ENCODE results near the gene OGG1. TPM values are rescaled to one million over a fixed set of nuclear protein-coding genes. Genes with fewer than 3 reads are reported as not detected.

OGG1 gene
- total and polyA plus RNA-seq, 9 of the 15 experiments (the other 6 are each of a cell fraction or from before 2014, with no cell fraction given): 6.6 to 33.0 (median 24.4) TPM

- TF ChIP-seq ZBTB7A (IDR thresholded peaks at IDR 0.05; ENCODE audit: borderline replicate concordance, control insufficient read depth, low read depth, low read length) (peak; percentile 60; the same call in 1 of the 2 replicates), SIN3B (IDR thresholded peaks at IDR 0.05; ENCODE audit: low read depth) (peak; percentile 96), REST (IDR thresholded peaks at IDR 0.05; ENCODE audit: borderline replicate concordance) (no peak), REST (CRISPR knock-in tag; IDR thresholded peaks at IDR 0.05; ENCODE audit: low read depth) (peak; percentile 84), RBM14 (IDR thresholded peaks at IDR 0.05; ENCODE audit: borderline replicate concordance, insufficient read depth, low read depth, low read length) (no peak), SRF (CRISPR knock-in tag; IDR thresholded peaks at IDR 0.05) (peak in 1 of 2 experiments; percentile 71; a peak in 1 of 4 replicates), NEUROD1 (IDR thresholded peaks at IDR 0.05; ENCODE audit: borderline replicate concordance, low read depth, low read length, partially characterized antibody) (peak; percentile 51), KAT7 (CRISPR knock-in tag; IDR thresholded peaks at IDR 0.05; ENCODE audit: borderline replicate concordance) (peak; percentile 94; the same call in 1 of the 2 replicates), TAF1 (IDR thresholded peaks at IDR 0.05; ENCODE audit: control insufficient read depth, extremely low read depth, insufficient read depth, low read length, severe bottlenecking) (peak; percentile 88), ZBTB2 (IDR thresholded peaks at IDR 0.05) (peak; percentile 97)
- TF ChIP-seq, protein P1, sequence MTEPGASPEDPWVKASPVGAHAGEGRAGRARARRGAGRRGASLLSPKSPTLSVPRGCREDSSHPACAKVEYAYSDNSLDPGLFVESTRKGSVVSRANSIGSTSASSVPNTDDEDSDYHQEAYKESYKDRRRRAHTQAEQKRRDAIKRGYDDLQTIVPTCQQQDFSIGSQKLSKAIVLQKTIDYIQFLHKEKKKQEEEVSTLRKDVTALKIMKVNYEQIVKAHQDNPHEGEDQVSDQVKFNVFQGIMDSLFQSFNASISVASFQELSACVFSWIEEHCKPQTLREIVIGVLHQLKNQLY (CRISPR knock-in tag; conservative IDR thresholded peaks at IDR 0.05): no peak; a peak in 1 of 4 replicates
These were observed 18.3 kb upstream of the OGG1 start, which contains the start of gene BRPF1 (continued) for GRCh38 chr3:9731206-9732079.
